MG63 (cell line): ENCODE data around the gene ACAD11. TPM values are rescaled to one million over a fixed set of nuclear protein-coding genes. Genes with fewer than 3 reads are reported as not detected.

Experiments
- DNase-seq: peaks from one replicate; pipeline ENCODE4 v3.0.0-alpha.2; 2020
- H3K27me3 ChIP-seq: fragments of 250-450 bp; sonication (Bioruptor Pico); 2 replicates; pipeline ENCODE4 v1.5.1; 2020; ENCODE audit warnings: mild to moderate bottlenecking, moderate library complexity
- H3K36me3 ChIP-seq: fragments of 250-450 bp; sonication (Bioruptor Pico); 2 replicates; pipeline ENCODE4 v1.5.1; 2020; ENCODE audit warnings: mild to moderate bottlenecking, moderate library complexity
- H3K4me3 ChIP-seq: fragments of 250-450 bp; sonication (Bioruptor Pico); 2 replicates; pipeline ENCODE4 v1.5.1; 2020; ENCODE audit warnings: mild to moderate bottlenecking, moderate library complexity
- H3K9me3 ChIP-seq: fragments of 250-450 bp; sonication (Bioruptor Pico); 2 replicates; pipeline ENCODE4 v1.5.1; 2020; ENCODE audit warnings: mild to moderate bottlenecking, moderate library complexity
- total RNA-seq: library from RNA; depleted of rRNA; stranded (reverse); fragments of >200 nt; shearing (Covaris generic); gene quantifications from 2 replicates; pipeline ENCODE4 v1.2.3, GENCODE V29; 2014; ENCODE audit warnings: low replicate concordance; rRNA removed

Gene ACAD11, protein sequence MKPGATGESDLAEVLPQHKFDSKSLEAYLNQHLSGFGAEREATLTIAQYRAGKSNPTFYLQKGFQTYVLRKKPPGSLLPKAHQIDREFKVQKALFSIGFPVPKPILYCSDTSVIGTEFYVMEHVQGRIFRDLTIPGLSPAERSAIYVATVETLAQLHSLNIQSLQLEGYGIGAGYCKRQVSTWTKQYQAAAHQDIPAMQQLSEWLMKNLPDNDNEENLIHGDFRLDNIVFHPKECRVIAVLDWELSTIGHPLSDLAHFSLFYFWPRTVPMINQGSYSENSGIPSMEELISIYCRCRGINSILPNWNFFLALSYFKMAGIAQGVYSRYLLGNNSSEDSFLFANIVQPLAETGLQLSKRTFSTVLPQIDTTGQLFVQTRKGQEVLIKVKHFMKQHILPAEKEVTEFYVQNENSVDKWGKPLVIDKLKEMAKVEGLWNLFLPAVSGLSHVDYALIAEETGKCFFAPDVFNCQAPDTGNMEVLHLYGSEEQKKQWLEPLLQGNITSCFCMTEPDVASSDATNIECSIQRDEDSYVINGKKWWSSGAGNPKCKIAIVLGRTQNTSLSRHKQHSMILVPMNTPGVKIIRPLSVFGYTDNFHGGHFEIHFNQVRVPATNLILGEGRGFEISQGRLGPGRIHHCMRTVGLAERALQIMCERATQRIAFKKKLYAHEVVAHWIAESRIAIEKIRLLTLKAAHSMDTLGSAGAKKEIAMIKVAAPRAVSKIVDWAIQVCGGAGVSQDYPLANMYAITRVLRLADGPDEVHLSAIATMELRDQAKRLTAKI
- 4.3 and 12.1 TPM in 2 replicates for total RNA-seq

DNA sequence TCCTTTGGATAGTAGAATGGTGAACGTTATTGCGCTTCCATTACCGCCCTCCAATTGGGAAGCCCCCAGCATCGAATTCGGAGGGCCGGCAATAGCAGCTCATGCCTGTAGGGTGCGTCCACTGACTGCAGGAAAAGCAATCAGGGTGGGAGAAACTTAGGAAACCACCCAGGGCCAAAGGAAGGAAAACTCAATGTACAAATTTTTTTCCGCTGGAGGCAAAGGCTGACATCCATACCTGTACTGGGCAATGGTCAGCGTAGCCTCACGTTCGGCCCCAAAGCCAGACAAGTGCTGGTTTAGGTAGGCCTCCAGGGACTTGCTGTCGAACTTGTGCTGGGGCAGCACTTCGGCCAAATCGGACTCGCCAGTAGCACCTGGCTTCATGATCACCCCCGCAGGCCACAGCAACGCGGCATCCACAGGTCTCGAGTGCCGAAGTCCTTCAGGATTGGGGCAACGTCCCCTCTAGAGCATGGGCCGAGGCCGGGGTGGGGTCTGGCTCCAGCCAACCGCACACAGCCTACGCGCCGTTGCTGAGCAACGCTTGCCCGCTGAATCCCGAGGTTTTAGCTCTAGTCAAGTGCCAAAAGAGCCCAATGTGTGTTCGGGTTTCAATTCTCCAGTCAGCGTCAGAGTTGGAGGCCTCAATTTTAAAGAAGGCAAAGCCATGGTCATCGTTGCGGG is at the start of gene ACAD11:
ACAD11 (minus strand) TSS at position 445 of the 687 bp plus-strand sequence; CDS start at position 387, 58 bp downstream.
- peak within 1 kb of the TSS; percentile 94 for H3K4me3 ChIP-seq
- H3K36me3 ChIP-seq, result peaks cover 11% of the 10 kb centered on the region
- peak; percentile 78 for DNase-seq
- H3K27me3 ChIP-seq, result no peaks in the 10 kb centered on the region
- H3K9me3 ChIP-seq, result no peaks in the 10 kb centered on the region

DNA sequence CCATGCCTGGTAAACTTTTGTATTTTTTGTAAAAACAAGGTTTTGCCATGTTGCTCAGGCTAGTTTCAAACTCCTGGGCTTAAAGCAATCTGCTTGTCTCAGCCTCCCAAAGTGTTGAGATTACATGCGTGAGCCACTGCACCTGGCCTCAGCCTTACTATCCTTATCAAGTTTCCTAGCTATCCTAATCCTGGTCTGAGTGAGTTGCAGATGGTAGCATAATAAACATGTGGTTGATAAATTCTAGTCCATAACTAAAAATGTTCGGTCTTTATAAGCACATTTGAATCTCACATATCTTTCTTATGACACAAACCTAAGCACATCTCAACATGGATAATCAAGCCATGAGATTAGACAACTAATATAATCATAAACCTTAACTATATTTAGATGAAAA is 44.1 kb upstream of the ACAD11 start:
- Histone ChIP-seq H3K36me3 (peaks cover 65% of the 10 kb centered on the region), H3K27me3 (no peaks in the 10 kb centered on the region), H3K4me3 (no peak overlapping the region), H3K9me3 (no peaks in the 10 kb centered on the region)
- DNase-seq, result no peak

DNA sequence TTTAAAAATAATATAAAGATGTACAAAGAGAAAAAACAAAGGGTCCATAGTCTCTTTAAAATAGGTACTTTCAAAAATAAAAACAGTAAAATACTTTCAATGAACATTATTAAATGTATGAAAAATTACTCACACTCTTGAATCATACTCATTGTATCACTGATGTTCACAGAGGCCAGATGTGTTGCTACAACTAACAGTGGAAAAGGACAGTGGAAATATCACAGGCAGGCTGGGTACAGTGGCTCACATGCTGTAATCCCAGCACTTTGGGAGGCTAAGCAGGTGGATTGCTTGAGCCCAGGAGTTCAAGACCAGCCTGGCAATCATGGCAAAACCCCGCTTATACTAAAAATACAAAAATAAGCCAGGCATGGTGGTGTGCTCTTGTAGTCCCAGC is 35.8 kb upstream of the ACAD11 start:
- Histone ChIP-seq H3K27me3 (no peaks in the 10 kb centered on the region), H3K36me3 (peaks cover 58% of the 10 kb centered on the region), H3K4me3 (no peak overlapping the region), H3K9me3 (no peaks in the 10 kb centered on the region)
- DNase-seq, result no peak

DNA sequence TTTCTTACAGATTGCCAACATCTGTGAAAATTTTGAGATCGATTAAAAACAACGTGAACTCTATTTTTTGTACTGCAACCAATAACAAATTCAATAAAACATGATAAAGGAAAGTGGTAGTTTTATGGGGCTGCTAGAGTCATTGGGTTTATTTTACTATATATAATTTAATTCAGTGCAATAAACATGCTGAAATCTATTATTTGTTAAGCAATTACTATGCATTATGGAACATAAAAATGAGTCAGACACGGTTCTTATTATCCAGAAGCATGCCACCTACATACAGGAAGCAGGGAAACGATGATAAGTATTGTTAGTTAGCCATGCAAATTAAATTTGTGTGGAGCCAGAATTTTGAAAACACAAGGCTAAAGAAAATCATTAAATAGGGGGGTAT is 35.4 kb upstream of the ACAD11 start:
- Histone ChIP-seq H3K27me3 (no peaks in the 10 kb centered on the region), H3K36me3 (peaks cover 58% of the 10 kb centered on the region), H3K9me3 (no peaks in the 10 kb centered on the region), H3K4me3 (no peak overlapping the region)
- DNase-seq, result no peak

GRCh38 chr3:132690040-132690439 is 30.4 kb upstream of the ACAD11 start:
- no peak overlapping the region for H3K4me3 ChIP-seq
- no peak for DNase-seq
- no peaks in the 10 kb centered on the region for H3K27me3 ChIP-seq
- H3K9me3 ChIP-seq, result no peaks in the 10 kb centered on the region
- peaks cover 71% of the 10 kb centered on the region for H3K36me3 ChIP-seq

GRCh38 chr3:132682201-132682600 is 22.6 kb upstream of the ACAD11 start:
- H3K9me3 ChIP-seq, result no peaks in the 10 kb centered on the region
- H3K36me3 ChIP-seq, result peaks cover 62% of the 10 kb centered on the region
- no peak overlapping the region for H3K4me3 ChIP-seq
- H3K27me3 ChIP-seq, result no peaks in the 10 kb centered on the region
- no peak for DNase-seq

GRCh38 chr3:132681421-132681820 is 21.8 kb upstream of the ACAD11 start:
- DNase-seq, result no peak
- Histone ChIP-seq H3K27me3 (no peaks in the 10 kb centered on the region), H3K9me3 (no peaks in the 10 kb centered on the region), H3K36me3 (peaks cover 64% of the 10 kb centered on the region), H3K4me3 (no peak overlapping the region)

DNA sequence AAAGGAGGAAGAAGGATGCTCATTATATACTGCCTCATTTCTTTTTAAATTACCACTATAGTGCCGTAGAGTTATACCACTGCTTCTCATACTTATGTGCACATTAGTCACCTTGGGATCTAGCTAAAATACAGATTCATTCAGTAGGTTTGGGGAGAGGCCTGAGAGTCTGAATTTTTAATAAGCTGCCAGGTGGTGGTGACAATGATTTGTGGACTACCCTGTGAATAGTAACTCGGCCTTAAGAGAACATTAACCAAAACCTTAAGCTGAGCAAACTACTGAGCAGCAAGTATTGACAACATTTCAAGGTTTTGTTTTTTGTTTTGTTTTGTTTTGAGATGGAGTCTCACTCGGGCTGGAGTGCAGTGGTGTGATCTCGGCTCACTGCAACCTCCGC is 20.3 kb upstream of the ACAD11 start:
- Histone ChIP-seq H3K9me3 (no peaks in the 10 kb centered on the region), H3K36me3 (peaks cover 68% of the 10 kb centered on the region), H3K27me3 (no peaks in the 10 kb centered on the region), H3K4me3 (no peak overlapping the region)
- DNase-seq, result no peak

- H3K36me3 ChIP-seq, result peaks cover 77% of the 10 kb centered on the region
- no peaks in the 10 kb centered on the region for H3K27me3 ChIP-seq
Observed at GRCh38 chr3:132675408-132675807, 15.8 kb upstream of the ACAD11 start.

GRCh38 chr3:132669256-132669777 is 9.7 kb upstream of the ACAD11 start:
- no peak for DNase-seq
- Histone ChIP-seq H3K9me3 (no peaks in the 10 kb centered on the region), H3K4me3 (no peak overlapping the region), H3K36me3 (peaks cover 58% of the 10 kb centered on the region), H3K27me3 (no peaks in the 10 kb centered on the region)

More at GRCh38 chr3:132675408-132675807, 15.8 kb upstream of the ACAD11 start:
- no peak for DNase-seq
- Histone ChIP-seq H3K9me3 (no peaks in the 10 kb centered on the region), H3K4me3 (no peak overlapping the region)

- Histone ChIP-seq H3K4me3 (no peak overlapping the region), H3K27me3 (no peaks in the 10 kb centered on the region), H3K9me3 (no peaks in the 10 kb centered on the region), H3K36me3 (peaks cover 40% of the 10 kb centered on the region)
- no peak for DNase-seq
Observed at GRCh38 chr3:132665230-132665745, 5.7 kb upstream of the ACAD11 start.

DNA sequence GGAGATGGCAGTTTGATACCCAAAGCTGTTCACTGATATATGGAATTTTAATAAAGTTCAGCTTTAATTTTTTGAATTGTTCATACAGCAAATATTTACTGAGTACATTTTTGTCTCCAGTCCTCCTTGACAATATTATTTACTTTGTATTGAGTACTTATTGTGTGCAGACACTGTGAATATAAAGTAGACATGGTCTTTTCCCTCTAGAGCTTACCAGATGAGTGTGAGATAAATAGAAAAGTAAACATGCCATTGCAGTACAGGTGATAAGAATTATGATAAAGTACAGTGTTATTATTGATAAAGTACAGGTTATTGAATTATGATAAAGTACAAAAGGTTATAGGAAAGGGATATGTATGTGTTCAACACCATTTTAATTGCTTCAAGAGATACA is 2.6 kb upstream of the ACAD11 start:
- Histone ChIP-seq H3K4me3 (peak overlapping the region; percentile 94; the same call in 1 of the 2 replicates), H3K27me3 (no peaks in the 10 kb centered on the region), H3K36me3 (peaks cover 24% of the 10 kb centered on the region), H3K9me3 (no peaks in the 10 kb centered on the region)
- DNase-seq, result no peak

GRCh38 chr3:132661101-132661500 is 1.5 kb upstream of the ACAD11 start:
- no peaks in the 10 kb centered on the region for H3K27me3 ChIP-seq
- H3K4me3 ChIP-seq, result peak overlapping the region; percentile 94
- no peak for DNase-seq

GRCh38 chr3:132660811-132661070 is 1.1 kb upstream of the ACAD11 start:
- no peak for DNase-seq
- Histone ChIP-seq H3K4me3 (peak overlapping the region; percentile 94), H3K36me3 (peaks cover 11% of the 10 kb centered on the region), H3K27me3 (no peaks in the 10 kb centered on the region), H3K9me3 (no peaks in the 10 kb centered on the region)

More at GRCh38 chr3:132661101-132661500, 1.5 kb upstream of the ACAD11 start:
- H3K9me3 ChIP-seq, result no peaks in the 10 kb centered on the region
- H3K36me3 ChIP-seq, result peaks cover 12% of the 10 kb centered on the region

GRCh38 chr3:132660052-132660810 is 622 bp upstream of the ACAD11 start, which contains the start of gene UBA5:
Gene UBA5, plus strand, starts transcription at chr3:132660329. Its CDS starts 209 bp downstream, at chr3:132660538.
- Histone ChIP-seq H3K9me3 (no peaks in the 10 kb centered on the region), H3K27me3 (no peaks in the 10 kb centered on the region), H3K36me3 (peaks cover 11% of the 10 kb centered on the region), H3K4me3 (peak within 1 kb of the TSS; percentile 94)
- DNase-seq, result peak; percentile 79

DNA sequence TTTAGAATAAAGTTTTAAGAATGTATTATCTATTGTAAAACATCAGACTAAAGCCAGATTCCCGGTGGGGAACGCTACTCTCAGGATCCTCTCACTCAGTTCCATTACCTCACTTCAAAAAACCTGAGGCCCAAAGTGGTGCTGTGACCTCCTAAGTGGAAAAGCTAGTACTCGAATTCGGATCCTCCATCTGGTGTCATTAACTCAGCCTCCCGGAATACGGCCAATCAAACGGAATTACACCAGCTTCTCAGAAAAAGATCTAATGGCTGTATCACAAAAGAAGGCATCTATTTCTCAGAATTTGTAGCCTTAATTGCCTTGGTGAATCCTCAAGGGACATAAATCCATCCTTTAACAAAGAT is 627 bp downstream of the ACAD11 start:
- peak; percentile 5 for DNase-seq

More for the DNA sequence above, 627 bp downstream of the ACAD11 start:
- Histone ChIP-seq H3K36me3 (peaks cover 11% of the 10 kb centered on the region), H3K4me3 (peak overlapping the region; percentile 94), H3K9me3 (no peaks in the 10 kb centered on the region), H3K27me3 (no peaks in the 10 kb centered on the region)
